ENCODE data around the gene SEC14L5.

SEC14L5 gene

GRCh38 chr16:5035909-5036227 lies 77.7 kb downstream of the SEC14L5 start:
- Mint-ChIP-seq H3K9me3 (no peaks in the 10 kb centered on the region), H3K4me3 (peak overlapping the region; percentile 81 to 86 (median 85)), H3K4me1 (peaks cover 12% of the 10 kb centered on the region), H3K27me3 (ENCODE audit: low read depth) (peaks cover 14% of the 10 kb centered on the region), H3K36me3 (ENCODE audit: low read depth) (no peaks in the 10 kb centered on the region), H3K27ac (peak overlapping the region; percentile 28 to 91 (median 81))
- TF ChIP-seq CTCF (IDR thresholded peaks at IDR 0.05; ENCODE audit: unreplicated experiment in 3 of 3), result no peak

- Mint-ChIP-seq H3K4me1 (peaks cover 12% of the 10 kb centered on the region), H3K27me3 (ENCODE audit: low read depth) (peaks cover 21% of the 10 kb centered on the region), H3K9me3 (no peaks in the 10 kb centered on the region), H3K27ac (peak overlapping the region in 2 of 3 experiments; percentile 81 to 91), H3K36me3 (ENCODE audit: low read depth) (no peaks in the 10 kb centered on the region), H3K4me3 (peak overlapping the region; percentile 36 to 85 (median 81))
- no peak for TF ChIP-seq CTCF (IDR thresholded peaks at IDR 0.05; ENCODE audit: unreplicated experiment in 3 of 3)
Observed at GRCh38 chr16:5036228-5037156, 78.4 kb downstream of the SEC14L5 start.

- Mint-ChIP-seq H3K9me3 (no peaks in the 10 kb centered on the region), H3K27me3 (ENCODE audit: low read depth) (peaks cover 29% of the 10 kb centered on the region), H3K27ac (no peak overlapping the region), H3K36me3 (ENCODE audit: low read depth) (no peaks in the 10 kb centered on the region), H3K4me3 (no peak overlapping the region), H3K4me1 (no peaks in the 10 kb centered on the region)
- no peak for TF ChIP-seq CTCF (IDR thresholded peaks at IDR 0.05; ENCODE audit: unreplicated experiment in 3 of 3)
Observed at GRCh38 chr16:5040451-5040850, 82.3 kb downstream of the SEC14L5 start.

- no peak overlapping the region for H3K4me3 Mint-ChIP-seq
- no peak for TF ChIP-seq CTCF (IDR thresholded peaks at IDR 0.05; ENCODE audit: unreplicated experiment in 3 of 3)
- H3K27ac Mint-ChIP-seq, result no peak overlapping the region
- H3K36me3 Mint-ChIP-seq (ENCODE audit: low read depth), result no peaks in the 10 kb centered on the region
- peaks cover 29% of the 10 kb centered on the region for H3K27me3 Mint-ChIP-seq (ENCODE audit: low read depth)
- H3K4me1 Mint-ChIP-seq, result no peaks in the 10 kb centered on the region
- no peaks in the 10 kb centered on the region for H3K9me3 Mint-ChIP-seq
Observed at GRCh38 chr16:5041600-5042133, 83.5 kb downstream of the SEC14L5 start.

- Mint-ChIP-seq H3K4me1 (no peaks in the 10 kb centered on the region), H3K27me3 (ENCODE audit: low read depth) (peaks cover 29% of the 10 kb centered on the region), H3K27ac (no peak overlapping the region), H3K36me3 (ENCODE audit: low read depth) (no peaks in the 10 kb centered on the region), H3K9me3 (no peaks in the 10 kb centered on the region), H3K4me3 (no peak overlapping the region)
- peak in 1 of 3 experiments; percentile 9 for TF ChIP-seq CTCF (IDR thresholded peaks at IDR 0.05; ENCODE audit: unreplicated experiment in 3 of 3)
Observed at GRCh38 chr16:5042574-5043171, 84.5 kb downstream of the SEC14L5 start.
